ENCODE data around the gene MAPRE2. TPM values are rescaled to one million over a fixed set of nuclear protein-coding genes. Genes with fewer than 3 reads are reported as not detected.

MAPRE2 gene
- total and polyA plus RNA-seq, 2 of the 13 experiments (the other 11 are each of a cell fraction or from before 2014, with no cell fraction given): 34.5 to 67.9 TPM

DNA sequence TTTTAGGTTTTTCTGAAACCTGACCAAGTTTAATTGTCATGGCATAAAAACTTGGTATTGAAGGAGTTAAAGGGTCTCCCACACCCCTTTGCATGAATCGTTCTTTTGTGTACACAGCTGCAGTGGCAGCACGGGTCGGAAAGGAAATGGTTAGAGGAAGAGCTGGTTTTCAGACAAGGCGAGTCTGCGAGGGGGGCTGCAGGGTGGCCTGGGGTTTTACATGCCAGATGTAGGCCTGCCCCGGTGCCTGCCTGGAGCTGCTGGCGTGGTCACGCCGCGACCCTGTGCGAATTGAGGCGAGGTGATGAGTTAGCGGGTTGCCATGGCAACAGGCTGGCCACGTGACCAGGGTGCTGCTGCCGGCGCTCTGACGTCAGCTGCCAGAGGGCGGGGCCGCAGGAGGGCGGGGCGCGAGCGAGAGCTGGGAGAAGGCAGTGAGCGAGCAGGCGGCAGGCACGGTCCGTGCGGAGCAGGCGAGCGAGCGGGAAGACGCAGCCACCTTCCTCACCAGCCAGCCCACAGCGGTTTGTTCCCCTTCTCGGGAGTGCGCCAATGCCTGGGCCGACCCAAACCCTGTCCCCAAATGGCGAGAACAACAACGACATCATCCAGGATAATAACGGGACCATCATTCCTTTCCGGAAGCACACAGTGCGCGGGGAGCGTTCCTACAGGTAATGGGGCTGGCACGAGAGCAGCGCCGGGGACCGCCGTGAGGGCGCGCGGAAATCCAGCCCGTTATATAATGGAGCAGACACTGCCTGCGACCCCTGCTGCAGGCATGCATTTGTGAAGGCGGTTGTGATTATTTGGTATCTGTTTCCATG is at the start of gene MAPRE2 (continued):
- TF ChIP-seq, protein P1, sequence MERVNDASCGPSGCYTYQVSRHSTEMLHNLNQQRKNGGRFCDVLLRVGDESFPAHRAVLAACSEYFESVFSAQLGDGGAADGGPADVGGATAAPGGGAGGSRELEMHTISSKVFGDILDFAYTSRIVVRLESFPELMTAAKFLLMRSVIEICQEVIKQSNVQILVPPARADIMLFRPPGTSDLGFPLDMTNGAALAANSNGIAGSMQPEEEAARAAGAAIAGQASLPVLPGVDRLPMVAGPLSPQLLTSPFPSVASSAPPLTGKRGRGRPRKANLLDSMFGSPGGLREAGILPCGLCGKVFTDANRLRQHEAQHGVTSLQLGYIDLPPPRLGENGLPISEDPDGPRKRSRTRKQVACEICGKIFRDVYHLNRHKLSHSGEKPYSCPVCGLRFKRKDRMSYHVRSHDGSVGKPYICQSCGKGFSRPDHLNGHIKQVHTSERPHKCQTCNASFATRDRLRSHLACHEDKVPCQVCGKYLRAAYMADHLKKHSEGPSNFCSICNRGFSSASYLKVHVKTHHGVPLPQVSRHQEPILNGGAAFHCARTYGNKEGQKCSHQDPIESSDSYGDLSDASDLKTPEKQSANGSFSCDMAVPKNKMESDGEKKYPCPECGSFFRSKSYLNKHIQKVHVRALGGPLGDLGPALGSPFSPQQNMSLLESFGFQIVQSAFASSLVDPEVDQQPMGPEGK (CRISPR knock-in tag; IDR thresholded peaks at IDR 0.05): peak; percentile 29; the same call in 1 of the 2 replicates
- TF ChIP-seq FOXA3 (CRISPR knock-in tag; IDR thresholded peaks at IDR 0.05) (peak; percentile 48), ZNF143 (CRISPR knock-in tag; IDR thresholded peaks at IDR 0.05) (0 out of 2 replicates have a peak, but pooled peaks have one; percentile 41), ZNF441 (CRISPR knock-in tag; IDR thresholded peaks at IDR 0.05; ENCODE audit: borderline replicate concordance) (peak; percentile 82; the same call in 1 of the 2 replicates), SP1 (IDR thresholded peaks at IDR 0.05) (no peak), SP1 (CRISPR knock-in tag; IDR thresholded peaks at IDR 0.05) (peak; percentile 89), TSC22D2 (CRISPR knock-in tag; IDR thresholded peaks at IDR 0.05; ENCODE audit: borderline replicate concordance) (no peak), ZNF280B (CRISPR knock-in tag; IDR thresholded peaks at IDR 0.05; ENCODE audit: borderline replicate concordance) (peak; percentile 38; the same call in 1 of the 2 replicates), ZBTB25 (CRISPR knock-in tag; IDR thresholded peaks at IDR 0.05) (0 out of 2 replicates have a peak, but pooled peaks have one; percentile 21), ZNF703 (CRISPR knock-in tag; IDR thresholded peaks at IDR 0.05; ENCODE audit: borderline replicate concordance) (no peak), ZNF235 (CRISPR knock-in tag; IDR thresholded peaks at IDR 0.05; ENCODE audit: borderline replicate concordance) (0 out of 2 replicates have a peak, but pooled peaks have one; percentile 82), RXRA (CRISPR knock-in tag; IDR thresholded peaks at IDR 0.05) (peak; percentile 65; the same call in 1 of the 2 replicates), SMAD1 (CRISPR knock-in tag; IDR thresholded peaks at IDR 0.05; ENCODE audit: borderline replicate concordance, low read depth) (peak; percentile 79; the same call in 1 of the 2 replicates), PHF8 (CRISPR knock-in tag; IDR thresholded peaks at IDR 0.05) (peak; percentile 73), ZNF792 (CRISPR knock-in tag; IDR thresholded peaks at IDR 0.05) (peak; percentile 73), SATB2 (CRISPR knock-in tag; IDR thresholded peaks at IDR 0.05) (0 out of 2 replicates have a peak, but pooled peaks have one; percentile 53), ZNF598 (CRISPR knock-in tag; IDR thresholded peaks at IDR 0.05; ENCODE audit: borderline replicate concordance) (peak; percentile 75; the same call in 1 of the 2 replicates)
- TF ChIP-seq, protein P2, sequence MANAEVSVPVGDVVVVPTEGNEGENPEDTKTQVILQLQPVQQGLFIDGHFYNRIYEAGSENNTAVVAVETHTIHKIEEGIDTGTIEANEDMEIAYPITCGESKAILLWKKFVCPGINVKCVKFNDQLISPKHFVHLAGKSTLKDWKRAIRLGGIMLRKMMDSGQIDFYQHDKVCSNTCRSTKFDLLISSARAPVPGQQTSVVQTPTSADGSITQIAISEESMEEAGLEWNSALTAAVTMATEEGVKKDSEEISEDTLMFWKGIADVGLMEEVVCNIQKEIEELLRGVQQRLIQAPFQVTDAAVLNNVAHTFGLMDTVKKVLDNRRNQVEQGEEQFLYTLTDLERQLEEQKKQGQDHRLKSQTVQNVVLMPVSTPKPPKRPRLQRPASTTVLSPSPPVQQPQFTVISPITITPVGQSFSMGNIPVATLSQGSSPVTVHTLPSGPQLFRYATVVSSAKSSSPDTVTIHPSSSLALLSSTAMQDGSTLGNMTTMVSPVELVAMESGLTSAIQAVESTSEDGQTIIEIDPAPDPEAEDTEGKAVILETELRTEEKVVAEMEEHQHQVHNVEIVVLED (CRISPR knock-in tag; IDR thresholded peaks at IDR 0.05; ENCODE audit: borderline replicate concordance): peak; percentile 67; the same call in 1 of the 2 replicates
- TF ChIP-seq, protein P3, sequence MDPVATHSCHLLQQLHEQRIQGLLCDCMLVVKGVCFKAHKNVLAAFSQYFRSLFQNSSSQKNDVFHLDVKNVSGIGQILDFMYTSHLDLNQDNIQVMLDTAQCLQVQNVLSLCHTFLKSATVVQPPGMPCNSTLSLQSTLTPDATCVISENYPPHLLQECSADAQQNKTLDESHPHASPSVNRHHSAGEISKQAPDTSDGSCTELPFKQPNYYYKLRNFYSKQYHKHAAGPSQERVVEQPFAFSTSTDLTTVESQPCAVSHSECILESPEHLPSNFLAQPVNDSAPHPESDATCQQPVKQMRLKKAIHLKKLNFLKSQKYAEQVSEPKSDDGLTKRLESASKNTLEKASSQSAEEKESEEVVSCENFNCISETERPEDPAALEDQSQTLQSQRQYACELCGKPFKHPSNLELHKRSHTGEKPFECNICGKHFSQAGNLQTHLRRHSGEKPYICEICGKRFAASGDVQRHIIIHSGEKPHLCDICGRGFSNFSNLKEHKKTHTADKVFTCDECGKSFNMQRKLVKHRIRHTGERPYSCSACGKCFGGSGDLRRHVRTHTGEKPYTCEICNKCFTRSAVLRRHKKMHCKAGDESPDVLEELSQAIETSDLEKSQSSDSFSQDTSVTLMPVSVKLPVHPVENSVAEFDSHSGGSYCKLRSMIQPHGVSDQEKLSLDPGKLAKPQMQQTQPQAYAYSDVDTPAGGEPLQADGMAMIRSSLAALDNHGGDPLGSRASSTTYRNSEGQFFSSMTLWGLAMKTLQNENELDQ (CRISPR knock-in tag; IDR thresholded peaks at IDR 0.05; ENCODE audit: borderline replicate concordance): no peak

All from HepG2 (cell line).